K562 (cell line): ENCODE data around the gene NUDT9. TPM values are rescaled to one million over a fixed set of nuclear protein-coding genes. Genes with fewer than 3 reads are reported as not detected.
"Not testable (repeated sequence)": the region's sequence is repeated elsewhere in the genome, so short reads cannot be mapped to it uniquely, and the experiment has no call there.

Experiments
- ATAC-seq: fragments of 200-7000 bp; cut with Tn5 transposase; 3 replicates; pipeline ENCODE4 v1.9.1; 2020; ENCODE audit warnings: moderate library complexity
- BruUV-seq: library from RNA; stranded (reverse); fragments of 400-500 nt; replicated peaks from 2 replicates; lab custom pipeline; 2021; lab: Mats Ljungman, UMichigan
- CTCF ChIA-PET: fragments of 300-600 bp; formaldehyde crosslinking; extraction: SDS; loops from one replicate; lab custom pipeline; 2021; ENCODE audit warnings: low intra/inter-chr PET ratio; lab: Yijun Ruan, JAX
- POLR2A ChIA-PET: fragments of 300-600, 350-650 bp; sonication (Branson Sonifier 250); formaldehyde crosslinking; extraction: SDS; loops from one replicate; lab custom pipeline; 2021; ENCODE audit warnings: antibody characterized with exemption, inconsistent platforms; lab: Yijun Ruan, JAX
- DNase-seq, 4 experiments: peaks; one replicate each; pipeline versions ENCODE4 v3.0.0 to v3.0.0-alpha.2; 2011 to 2018; ENCODE audit warnings: low spot score in 3 of 4, mixed read lengths in 3 of 4; ENCODE audit errors: extremely low read depth in 1 of 4
- FAIRE-seq: peaks from 2 replicates; lab custom pipeline; 2011; peaks lifted over from hg19 to GRCh38; lab: Jason Lieb, UNC
- H2AFZ ChIP-seq: 2 replicates; pipeline ENCODE4 v1.6.0; 2011; ENCODE audit warnings: low read depth, low read length, control low read depth, inconsistent platforms
- H3K27ac ChIP-seq: fragments of 200-600 bp; 3 replicates; pipeline ENCODE4 v1.8.0; 2011; ENCODE audit warnings: low read depth, mild to moderate bottlenecking, control low read depth, inconsistent platforms, low read length, moderate library complexity, mixed read lengths; ENCODE audit errors: extremely low read depth
- H3K27me3 ChIP-seq, 2 experiments: fragments of 300-600 bp in 1 of 2; 2 replicates in 1 of 2; 3 replicates in 1 of 2; pipeline versions ENCODE4 v1.6.0 to v1.8.0; 2011; ENCODE audit warnings: inconsistent platforms in 2 of 2, low read length in 2 of 2, mild to moderate bottlenecking in 1 of 2, mixed read lengths in 1 of 2, moderate library complexity in 1 of 2; ENCODE audit not compliant: control insufficient read depth in 2 of 2, insufficient read depth in 2 of 2
- H3K36me3 ChIP-seq: fragments of 300-600 bp; 3 replicates; pipeline ENCODE4 v1.8.0; 2011; ENCODE audit warnings: mild to moderate bottlenecking, low read length, inconsistent platforms; ENCODE audit not compliant: control insufficient read depth, insufficient read depth
- H3K4me1 ChIP-seq, 2 experiments: fragments of 200-600 bp in 1 of 2; replicated peaks in 1 of 2; 2 replicates in 1 of 2; 3 replicates in 1 of 2; pipeline versions ENCODE4 v1.5.1 to v1.8.0; 2011; ENCODE audit warnings: inconsistent platforms in 2 of 2, low read length in 2 of 2, mild to moderate bottlenecking in 1 of 2, mixed read lengths in 1 of 2, moderate library complexity in 1 of 2; ENCODE audit not compliant: control insufficient read depth in 2 of 2, insufficient read depth in 2 of 2
- H3K4me2 ChIP-seq: 2 replicates; pipeline ENCODE4 v1.6.1; 2011; ENCODE audit warnings: low read length, control low read depth, inconsistent platforms, mixed read lengths; ENCODE audit not compliant: insufficient read depth
- H3K4me3 ChIP-seq: fragments of 200-600 bp; sonication (generic), shearing (Covaris generic); 2 replicates; pipeline ENCODE4 v1.5.1; 2016; ENCODE audit warnings: control low read depth, inconsistent platforms
- H3K79me2 ChIP-seq: fragments of 200-600 bp; 3 replicates; pipeline ENCODE4 v1.8.0; 2011; ENCODE audit warnings: low read length, inconsistent platforms; ENCODE audit not compliant: control insufficient read depth, insufficient read depth
- H3K9ac ChIP-seq, 2 experiments: 2 replicates each; pipeline versions ENCODE4 v1.6.0 to v1.6.1; 2011; ENCODE audit warnings: low read depth in 2 of 2, low read length in 2 of 2, control low read depth in 1 of 2, inconsistent platforms in 1 of 2, mild to moderate bottlenecking in 1 of 2, mixed read lengths in 1 of 2; ENCODE audit not compliant: insufficient read depth in 1 of 2
- H3K9me1 ChIP-seq: one replicate; pipeline ENCODE4 v1.6.0; 2011; ENCODE audit warnings: inconsistent platforms, mild to moderate bottlenecking, low read length, moderate library complexity; ENCODE audit not compliant: control insufficient read depth, insufficient read depth
- H3K9me3 ChIP-seq: replicated peaks from 2 replicates; pipeline ENCODE4 v1.5.1; 2011; ENCODE audit warnings: low read depth, low read length, inconsistent platforms; ENCODE audit not compliant: control insufficient read depth, insufficient read depth
- H4K20me1 ChIP-seq: replicated peaks from 2 replicates; pipeline ENCODE4 v1.6.1; 2011; ENCODE audit warnings: low read length, inconsistent platforms, mixed read lengths; ENCODE audit not compliant: control insufficient read depth, insufficient read depth
- ARID1B ChIP-seq: fragments of 450-650 bp; IDR thresholded peaks from 2 replicates; pipeline ENCODE4 v1.6.1; 2016; ENCODE audit warnings: antibody characterized with exemption, mild to moderate bottlenecking, inconsistent platforms
- CBFA2T2 ChIP-seq: fragments of 450-650 bp; conservative IDR thresholded peaks from 2 replicates; pipeline ENCODE4 v1.6.1; 2017; ENCODE audit warnings: mild to moderate bottlenecking
- CBFA2T3 ChIP-seq: fragments of 450-650 bp; IDR thresholded peaks from 2 replicates; pipeline ENCODE4 v1.6.1; 2017
- CEBPB ChIP-seq: fragments of 450-650 bp; IDR thresholded peaks from 2 replicates; pipeline ENCODE4 v1.6.1; 2016; ENCODE audit warnings: missing genetic modification characterization, missing compliant biosample characterization
- CEBPG ChIP-seq, 3 experiments: fragments of 200-800 bp in 1 of 3; sonication (Bioruptor generic) in 1 of 3; sonication (generic) in 1 of 3; formaldehyde crosslinking in 1 of 3; IDR thresholded peaks in 2 of 3; conservative IDR thresholded peaks in 1 of 3; 2 replicates each; pipeline versions ENCODE4 v1.6.1 to v1.8.0; 2016 to 2022; ENCODE audit warnings: missing compliant biosample characterization in 2 of 3, missing genetic modification characterization in 2 of 3, mild to moderate bottlenecking in 1 of 3, missing genetic modification reagents in 1 of 3
- CTBP1 ChIP-seq: fragments of 450-650 bp; IDR thresholded peaks from 2 replicates; pipeline ENCODE4 v1.6.1; 2016; ENCODE audit warnings: borderline replicate concordance
- LEF1 ChIP-seq: fragments of 450-650 bp; IDR thresholded peaks from 2 replicates; pipeline ENCODE4 v1.6.1; 2016; ENCODE audit warnings: mild to moderate bottlenecking
- MTA2 ChIP-seq: fragments of 450-650 bp; IDR thresholded peaks from 2 replicates; pipeline ENCODE4 v1.6.1; 2016; ENCODE audit warnings: low read depth
- NCOR1 ChIP-seq: fragments of 450-650 bp; IDR thresholded peaks from 2 replicates; pipeline ENCODE4 v1.6.1; 2016; ENCODE audit warnings: mild to moderate bottlenecking, moderate library complexity
- PML ChIP-seq: IDR thresholded peaks from 2 replicates; pipeline ENCODE4 v1.6.1; 2012; ENCODE audit warnings: low read length, inconsistent platforms
- SMARCA4 ChIP-seq: fragments of 450-650 bp; IDR thresholded peaks from 2 replicates; pipeline ENCODE4 v1.6.1; 2016
- SOX6 ChIP-seq: fragments of 450-650 bp; IDR thresholded peaks from 2 replicates; pipeline ENCODE4 v1.6.1; 2014; ENCODE audit warnings: mild to moderate bottlenecking
- STAT5A ChIP-seq: IDR thresholded peaks from 2 replicates; pipeline ENCODE4 v1.6.1; 2012; ENCODE audit warnings: low read length, inconsistent platforms, borderline replicate concordance
- TAL1 ChIP-seq: fragments of 450-650 bp; IDR thresholded peaks from 2 replicates; pipeline ENCODE4 v1.6.1; 2016; ENCODE audit warnings: mild to moderate bottlenecking
- TCF3 ChIP-seq: sonication (generic); formaldehyde crosslinking; IDR thresholded peaks from 2 replicates; pipeline ENCODE4 v1.4.0; 2020; ENCODE audit warnings: mild to moderate bottlenecking, missing genetic modification reagents
- TCF7 ChIP-seq: sonication (generic); IDR thresholded peaks from 2 replicates; pipeline ENCODE4 v1.6.1; 2016; ENCODE audit warnings: antibody characterized with exemption, borderline replicate concordance
- TEAD4 ChIP-seq, 2 experiments: sonication (generic) in 1 of 2; formaldehyde crosslinking in 1 of 2; IDR thresholded peaks; 2 replicates each; pipeline versions ENCODE4 v1.6.1 to v1.8.0; 2012 to 2022; ENCODE audit warnings: borderline replicate concordance in 1 of 2, inconsistent platforms in 1 of 2, low read length in 1 of 2, mild to moderate bottlenecking in 1 of 2, missing genetic modification reagents in 1 of 2
- TRIM24 ChIP-seq, 2 experiments: fragments of 450-650 bp; IDR thresholded peaks; 2 replicates each; pipeline ENCODE4 v1.6.1; 2016
- ZNF766 ChIP-seq: fragments of 200-800 bp; sonication (Bioruptor generic); conservative IDR thresholded peaks from 2 replicates; pipeline ENCODE4 v1.6.1; 2016; ENCODE audit warnings: missing genetic modification characterization, missing compliant biosample characterization
- WGBS: fragments of 100-300 bp; shearing (Covaris generic); methylation state at CpG from one replicate; pipeline ENCODE4 v1.1.6; 2016; ENCODE audit warnings: low coverage, mixed read lengths; ENCODE audit not compliant: insufficient coverage; ENCODE audit errors: missing lambda C conversion rate; 5-methylcytosine and 5-hydroxymethylcytosine counted together
- in situ Hi-C: fragments of 300-500 bp; cut with MboI; formaldehyde crosslinking; loops from 4 replicates; pipeline ENCODE4 v1.15.0; 2018; ENCODE audit warnings: inconsistent platforms, mixed read lengths
- intact Hi-C: fragments of 100-400 bp; cut with micrococcal nuclease; formaldehyde crosslinking; loops from 2 replicates; pipeline ENCODE4 v1.14.2; 2022
- polyA plus RNA-seq, 8 experiments: library from polyadenylated mRNA; depleted of rRNA in 4 of 8; stranded (reverse) in 5 of 8; unstranded in 3 of 8; fragments of >200 nt; fragmentation: Nextera tagmentation in 2 of 8; fragmentation: Illumina TruSeq in 1 of 8; extraction: Ambion mirVana in 2 of 8; extraction: Trizol in 1 of 8; gene quantifications; 2 replicates each; pipeline versions ENCODE4 v1.2.1 to v1.2.3, GENCODE V29; 2011 to 2014; ENCODE audit warnings: inconsistent platforms in 1 of 8, missing spikeins in 1 of 8
- total RNA-seq, 7 experiments: library from RNA; depleted of rRNA in 6 of 7; stranded (reverse); fragments of >200 nt in 6 of 7; fragmentation: Illumina TruSeq in 2 of 7; extraction: Trizol in 2 of 7; gene quantifications; 2 replicates each; pipeline versions ENCODE4 v1.2.1 to v1.2.3, GENCODE V29; 2011 to 2021; ENCODE audit warnings: low replicate concordance in 1 of 7
- TF ChIP-seq, protein P1 (sequence below): fragments of 450-650 bp; IDR thresholded peaks from 2 replicates; pipeline ENCODE4 v1.6.1; 2016; ENCODE audit warnings: missing biosample characterization, missing genetic modification characterization

Gene NUDT9
- total and polyA plus RNA-seq, 9 of the 15 experiments (the other 6 are each of a cell fraction or from before 2014, with no cell fraction given), result 8.5 to 20.8 (median 18.0) TPM

DNA sequence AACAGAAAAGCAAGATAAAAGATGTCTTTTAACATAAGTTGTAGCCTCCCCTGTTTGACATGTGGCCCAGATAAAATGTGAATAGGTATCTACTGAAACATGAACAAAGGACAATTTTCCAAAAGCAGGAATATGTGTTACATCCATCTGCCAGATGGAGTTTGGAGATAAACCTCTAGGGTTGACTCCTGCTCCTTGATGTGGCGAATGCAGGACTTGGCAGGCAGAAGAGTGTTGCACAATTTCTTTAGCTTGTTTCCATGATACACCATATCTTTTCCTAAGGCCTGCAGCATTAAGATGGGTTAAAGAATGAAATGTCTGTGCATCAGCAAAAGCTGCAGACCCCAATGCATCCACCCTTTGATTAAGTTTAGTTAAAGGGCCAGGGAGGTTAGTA lies 18.6 kb upstream of the NUDT9 start:
- DNase-seq, result peak in 2 of 4 experiments; percentile 32 to 58
- H3K27ac ChIP-seq; CTCF ChIA-PET; in situ Hi-C loops; H4K20me1 ChIP-seq; BruUV-seq; H3K4me3 ChIP-seq; H3K36me3 ChIP-seq; H3K9me1 ChIP-seq; H3K4me1 ChIP-seq; H3K9ac ChIP-seq; H3K4me2 ChIP-seq; intact Hi-C loops; H3K79me2 ChIP-seq; ATAC-seq; H3K9me3 ChIP-seq; FAIRE-seq; H3K27me3 ChIP-seq; H2AFZ ChIP-seq; TF ChIP-seq TEAD4 (CRISPR knock-in tag; IDR thresholded peaks at IDR 0.05; ENCODE audit: borderline replicate concordance): not testable (repeated sequence)
- 0% methylated on average over 1 of the region's 1 CpG for WGBS
- POLR2A ChIA-PET, result interaction anchor here (0.8 to 1.4 kb wide), 2 partner anchors 12 to 18 kb away, joined by 3 read pairs; no protein-coding TSS in a partner anchor
- TF ChIP-seq NCOR1 (peak; percentile 48), SOX6 (peak; percentile 80), STAT5A (peak; percentile 33; the same call in 1 of the 2 replicates), PML (peak; percentile 38; the same call in 1 of the 2 replicates), CBFA2T2 (peak; percentile 59), CBFA2T3 (peak; percentile 68), CEBPB (tag) (peak; percentile 96), ARID1B (peak; percentile 70), CEBPG (CRISPR knock-in tag; IDR thresholded peaks at IDR 0.05) (peak; percentile 68), CEBPG (tag; conservative IDR thresholded peaks at IDR 0.05 in 1 of 2, IDR thresholded peaks at IDR 0.05 in 1 of 2) (peak; percentile 79 to 85), SMARCA4 (peak; percentile 33; the same call in 1 of the 2 replicates), CTBP1 (peak; percentile 45; the same call in 1 of the 2 replicates), TRIM24 (IDR thresholded peaks at IDR 0.05) (peak; percentile 23 to 67; a peak in 2 of 4 replicates), TCF7 (peak; percentile 90; the same call in 1 of the 2 replicates), TAL1 (peak; percentile 66), ZNF766 (CRISPR knock-in tag) (peak; percentile 75), TEAD4 (IDR thresholded peaks at IDR 0.05; ENCODE audit: low read length) (peak; percentile 75), TCF3 (peak; percentile 69), LEF1 (peak; percentile 68; the same call in 1 of the 2 replicates), MTA2 (peak; percentile 11; the same call in 1 of the 2 replicates)
- TF ChIP-seq, protein P1, sequence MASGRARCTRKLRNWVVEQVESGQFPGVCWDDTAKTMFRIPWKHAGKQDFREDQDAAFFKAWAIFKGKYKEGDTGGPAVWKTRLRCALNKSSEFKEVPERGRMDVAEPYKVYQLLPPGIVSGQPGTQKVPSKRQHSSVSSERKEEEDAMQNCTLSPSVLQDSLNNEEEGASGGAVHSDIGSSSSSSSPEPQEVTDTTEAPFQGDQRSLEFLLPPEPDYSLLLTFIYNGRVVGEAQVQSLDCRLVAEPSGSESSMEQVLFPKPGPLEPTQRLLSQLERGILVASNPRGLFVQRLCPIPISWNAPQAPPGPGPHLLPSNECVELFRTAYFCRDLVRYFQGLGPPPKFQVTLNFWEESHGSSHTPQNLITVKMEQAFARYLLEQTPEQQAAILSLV (tag), result 0 out of 2 replicates have a peak, but pooled peaks have one; percentile 9
